HG02678 (cell line): ENCODE results near the gene CD226.
"Not testable (repeated sequence)": the region's sequence is repeated elsewhere in the genome, so short reads cannot be mapped to it uniquely, and the experiment has no call there.

Source experiments
- ATAC-seq: cut with Tn5 transposase; IDR thresholded peaks from one replicate; pipeline ENCODE4 v1.9.1; 2021; ENCODE audit warnings: mild to moderate bottlenecking, moderate library complexity; ENCODE audit not compliant: unreplicated experiment

Gene CD226

DNA sequence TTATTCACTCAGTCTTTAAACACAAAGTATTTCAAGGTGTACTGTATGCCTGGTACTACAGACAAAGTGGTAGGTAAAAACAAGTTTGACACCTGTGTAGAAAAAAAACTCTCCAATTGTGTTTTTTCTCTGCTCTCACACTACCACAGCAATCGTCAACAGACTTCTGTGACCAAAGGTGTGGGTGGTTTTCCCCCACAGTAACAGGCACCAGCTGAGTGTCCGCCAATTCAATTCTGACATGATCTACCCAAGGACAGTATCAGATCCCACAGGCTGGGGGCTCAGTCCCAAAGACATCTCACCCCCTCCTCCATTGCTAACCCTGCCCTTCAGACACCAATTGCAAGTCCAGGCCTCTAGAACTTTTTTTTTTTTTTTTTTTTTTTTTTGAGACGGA lies 71.2 kb downstream of the CD226 start:
- ATAC-seq = no peak

DNA sequence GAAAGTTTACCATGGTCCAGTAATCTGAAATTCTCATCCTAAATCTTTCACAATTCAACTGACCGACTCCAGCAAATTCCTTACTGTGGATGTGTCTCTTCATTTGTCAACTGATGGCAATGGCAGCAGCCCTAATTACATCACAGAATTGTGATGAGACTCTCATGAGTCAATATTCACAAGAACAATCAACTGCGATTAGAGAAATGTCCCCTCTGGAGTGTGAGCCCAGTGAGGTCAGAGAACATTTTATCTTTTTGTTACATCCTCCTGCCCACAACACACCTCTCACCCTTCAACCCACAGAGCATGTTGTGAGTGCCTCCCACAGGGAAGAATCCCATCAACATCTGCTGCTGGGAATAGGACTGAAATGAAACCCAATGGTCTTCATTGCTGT lies 73.6 kb downstream of the CD226 start:
- ATAC-seq = no peak

DNA sequence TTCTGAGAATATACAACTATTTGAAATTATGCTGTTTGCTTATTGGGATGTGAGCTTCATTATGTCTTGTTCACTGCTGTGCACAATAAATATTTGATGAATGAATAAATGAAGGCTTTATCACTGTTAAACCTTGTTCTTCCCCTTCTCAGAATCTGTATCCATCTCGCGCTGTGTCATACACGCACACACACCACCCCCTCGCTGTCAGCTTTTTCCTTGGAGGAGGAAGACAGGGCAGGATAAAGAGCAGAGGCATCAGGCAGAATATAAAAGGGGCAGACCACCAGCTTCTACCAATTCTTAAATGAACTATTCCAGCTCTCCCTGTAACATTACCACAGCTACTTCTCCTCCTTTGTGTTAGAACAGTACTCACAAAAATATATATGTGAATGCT lies 75.0 kb downstream of the CD226 start:
- no peak for ATAC-seq

DNA sequence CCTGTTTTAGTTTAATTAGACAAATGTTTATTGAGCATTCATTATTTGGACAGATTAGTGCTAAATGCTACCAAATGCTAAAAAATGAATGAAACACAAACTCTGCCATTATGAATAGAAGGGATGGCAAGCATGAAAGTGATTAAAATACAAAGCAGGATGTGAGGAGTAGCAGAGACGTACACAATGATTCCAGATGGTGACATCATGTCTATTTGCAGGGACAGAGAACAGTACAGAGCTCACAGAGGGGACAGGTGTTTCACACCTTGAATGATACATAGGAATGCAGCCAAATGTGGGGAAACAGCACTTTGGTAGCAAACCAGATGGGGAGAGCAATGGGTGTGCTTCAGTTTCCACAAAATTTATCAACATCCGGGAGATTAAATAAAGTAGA lies 76.3 kb downstream of the CD226 start:
- ATAC-seq = no peak

DNA sequence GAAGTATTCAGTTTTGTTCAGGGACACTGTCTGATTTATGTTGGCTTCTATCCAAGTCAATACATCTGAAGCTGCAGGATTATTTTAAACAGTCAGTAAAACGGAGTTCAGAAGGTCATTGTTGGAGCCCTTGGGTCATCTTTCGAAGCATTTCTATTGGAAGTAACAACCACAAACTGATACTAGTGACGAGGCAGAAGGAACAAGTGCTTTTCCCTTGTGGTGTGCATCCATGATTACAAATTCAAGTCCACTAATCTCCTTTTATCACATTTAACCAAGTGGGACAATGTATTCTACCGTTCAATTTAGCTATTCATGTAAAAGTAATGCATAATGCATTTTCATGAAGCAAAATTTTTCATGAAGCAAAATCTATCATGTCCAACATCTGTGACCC lies 76.9 kb downstream of the CD226 start:
- no peak for ATAC-seq

DNA sequence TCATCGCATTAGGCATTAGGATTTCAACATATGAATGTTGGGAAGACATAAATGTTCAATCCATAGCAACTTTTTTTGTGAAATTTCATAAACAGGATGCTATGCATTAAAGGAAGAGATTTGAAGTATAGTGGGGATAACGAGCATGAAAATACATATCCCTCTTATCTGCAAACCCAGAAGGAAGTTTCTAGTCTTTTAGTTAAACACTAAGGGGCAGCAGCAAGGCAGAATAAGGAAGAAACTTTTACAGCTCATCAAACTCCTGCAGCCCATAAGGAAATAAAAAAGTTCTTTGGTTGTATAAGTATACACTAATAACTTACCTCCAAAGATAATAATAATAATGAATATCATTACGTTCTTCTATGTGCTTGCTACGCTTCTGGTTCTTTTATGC lies 81.5 kb downstream of the CD226 start:
- ATAC-seq = no peak

DNA sequence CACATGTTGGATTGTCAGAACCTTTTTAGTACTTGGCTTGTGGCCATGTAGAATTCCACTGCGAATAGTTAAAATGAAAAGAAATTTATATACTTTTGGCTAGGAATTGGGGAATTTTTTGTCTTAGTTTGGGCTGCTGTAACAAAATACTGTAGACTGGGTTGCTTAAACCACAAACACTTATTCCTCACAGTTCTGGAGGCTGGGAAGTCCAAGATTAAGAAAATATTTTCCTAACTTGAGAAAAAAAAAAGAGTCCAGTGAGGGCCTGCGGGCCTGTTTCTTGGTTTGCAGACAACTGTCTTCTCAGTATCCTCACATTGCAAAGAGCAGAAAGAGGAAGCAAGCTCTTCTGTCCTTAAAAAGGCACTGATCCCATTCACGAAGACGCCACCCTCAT lies 81.9 kb downstream of the CD226 start:
- no peak for ATAC-seq

DNA sequence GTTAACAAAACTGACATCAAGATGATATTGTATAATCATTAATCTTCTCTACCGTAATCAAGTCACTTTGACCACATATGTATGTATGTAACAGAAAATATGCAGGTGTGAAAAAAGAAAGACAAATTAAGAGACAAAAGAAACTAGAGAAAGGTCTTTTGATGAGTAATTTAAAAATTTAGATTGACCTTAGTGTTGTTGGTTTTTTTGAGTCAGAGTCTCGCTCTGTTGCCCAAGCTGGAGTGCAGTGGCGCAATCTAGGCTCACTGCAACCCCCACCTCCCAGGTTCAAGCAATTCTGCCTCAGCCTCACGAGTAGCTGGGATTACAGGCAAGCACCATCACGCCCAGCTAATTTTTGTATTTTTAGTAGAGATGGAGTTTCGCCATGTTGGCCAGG lies 82.9 kb downstream of the CD226 start:
- ATAC-seq = peak; percentile 75

- ATAC-seq = no peak
Observed at GRCh38 chr18:69858897-69859296, 88.8 kb downstream of the CD226 start.

DNA sequence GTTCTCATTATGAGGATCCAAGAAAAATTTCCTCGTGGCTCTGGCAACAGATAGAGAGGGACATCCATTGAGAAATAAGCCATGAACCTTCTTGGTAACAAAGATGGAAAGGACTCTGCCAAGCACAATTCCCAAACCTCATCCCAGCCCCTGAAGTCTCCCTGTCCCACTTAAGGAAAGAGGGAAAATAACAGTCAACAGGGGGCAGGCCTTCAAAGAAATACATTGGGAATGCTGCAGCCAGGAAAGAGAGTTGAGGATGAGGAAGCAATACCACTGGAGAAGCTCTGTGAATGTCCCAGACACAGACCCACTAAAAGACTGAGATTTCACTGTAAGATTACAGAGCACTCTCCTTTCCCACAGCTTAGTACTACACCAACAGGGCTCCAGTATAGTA lies 93.2 kb downstream of the CD226 start:
- no peak for ATAC-seq

DNA sequence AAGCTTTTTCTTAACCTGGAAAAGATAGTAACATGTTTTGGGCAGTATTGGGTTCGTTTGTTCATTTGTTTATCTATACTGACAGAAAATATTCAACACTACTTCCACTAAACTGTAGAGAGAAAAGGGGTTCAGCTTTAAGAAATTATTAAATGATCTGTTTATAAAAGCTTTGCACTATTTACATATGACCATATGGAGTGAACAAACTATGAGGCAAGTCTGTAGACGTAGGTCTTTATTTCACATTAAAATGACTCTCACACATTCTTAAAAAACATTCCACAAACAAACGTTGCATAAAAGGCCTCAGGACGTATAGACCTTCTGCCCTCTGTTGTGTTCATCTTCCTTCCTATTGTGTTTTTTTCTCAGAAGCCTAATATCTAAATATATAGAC lies 94.6 kb downstream of the CD226 start:
- ATAC-seq = no peak

- ATAC-seq = no peak
Observed at GRCh38 chr18:69845593-69846506, 101.8 kb downstream of the CD226 start.

GRCh38 chr18:69844656-69845055 lies 103.0 kb downstream of the CD226 start:
- no peak for ATAC-seq

GRCh38 chr18:69843015-69843414 lies 104.7 kb downstream of the CD226 start:
- no peak for ATAC-seq

GRCh38 chr18:69841117-69841516 lies 106.6 kb downstream of the CD226 start:
- no peak for ATAC-seq

DNA sequence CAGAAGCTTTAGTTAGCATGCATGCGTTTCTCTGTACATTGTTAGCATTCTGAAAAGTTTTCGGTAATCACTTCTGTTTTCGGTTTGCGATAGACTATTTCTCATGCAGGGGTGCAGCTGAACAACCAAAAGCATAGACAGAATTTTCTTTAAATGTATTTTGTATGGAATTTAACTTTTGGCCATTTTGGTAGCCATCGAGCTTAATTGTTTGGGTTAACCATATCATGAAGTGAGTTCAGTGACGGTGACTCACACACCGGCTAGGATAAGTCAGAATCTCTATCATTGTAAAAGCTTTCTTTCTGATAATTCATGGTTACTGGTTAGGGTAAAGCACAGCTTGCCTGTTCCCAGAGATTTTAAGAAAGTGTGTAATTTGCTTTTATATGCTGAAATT lies 107.2 kb downstream of the CD226 start:
- no peak for ATAC-seq

GRCh38 chr18:69840001-69840400 lies 107.7 kb downstream of the CD226 start:
- no peak for ATAC-seq

- ATAC-seq = no peak
Observed at GRCh38 chr18:69839497-69839896, 108.2 kb downstream of the CD226 start.

- no peak for ATAC-seq
Observed at GRCh38 chr18:69838620-69839411, 108.9 kb downstream of the CD226 start.

DNA sequence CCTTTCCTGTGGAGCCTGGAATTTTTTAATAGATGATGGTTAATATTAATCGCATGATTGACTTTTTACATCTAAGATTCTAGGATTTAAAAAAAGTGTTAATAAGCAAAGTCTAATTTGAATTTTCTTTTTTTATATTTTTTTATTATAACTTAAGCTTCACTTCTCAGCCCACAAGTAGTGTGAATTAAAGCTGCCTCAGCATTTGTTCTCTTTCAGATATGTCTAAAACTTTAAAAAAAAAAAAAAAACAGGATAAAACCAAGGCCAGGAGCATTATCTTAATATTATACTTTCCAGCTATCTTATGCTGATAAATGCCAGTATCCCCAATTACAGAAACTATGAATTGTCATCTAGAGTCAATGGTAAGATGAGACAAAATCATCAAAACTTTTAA lies 109.7 kb downstream of the CD226 start:
- no peak for ATAC-seq

- ATAC-seq = not testable (repeated sequence)
Observed at GRCh38 chr18:69834980-69835379, 112.7 kb downstream of the CD226 start.

DNA sequence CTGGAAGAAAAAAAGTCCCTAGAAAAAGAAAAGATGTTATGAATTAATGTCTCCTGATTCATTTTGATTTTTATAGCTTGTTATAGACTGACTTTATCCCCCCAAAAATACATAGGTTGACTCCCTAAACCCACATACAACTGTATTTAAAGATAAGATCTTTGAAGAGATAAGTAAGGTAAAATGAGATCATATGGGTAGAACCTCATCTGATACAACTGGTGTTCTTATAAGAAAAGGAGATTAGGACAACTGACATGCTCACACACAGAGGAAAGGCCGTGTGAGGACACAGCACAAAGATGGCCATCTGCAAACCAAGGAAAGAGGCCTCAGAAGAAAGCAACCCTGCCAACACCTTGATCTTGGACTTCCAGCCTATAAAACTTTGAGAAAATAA lies 117.5 kb downstream of the CD226 start:
- ATAC-seq = no peak
